ENCODE measurements around the gene ZNF26.

The ZNF26 gene

GRCh38 chr12:133073836-133074235 is 87.7 kb downstream of the ZNF26 start:
- H3F3A ChIP-seq (ENCODE audit: insufficient read depth, low read length): no peaks in the 10 kb centered on the region
- H3K27ac ChIP-seq (ENCODE audit: low read length): no peak overlapping the region
- TF ChIP-seq EZH2 (optimal IDR thresholded peaks at IDR 0.05; ENCODE audit: low read depth, low read length) (no peak), CTCF (IDR thresholded peaks at IDR 0.05; ENCODE audit: low read length) (no peak), EZH2phosphoT487 (IDR thresholded peaks at IDR 0.05; ENCODE audit: low read length) (no peak)
- H3K4me2 ChIP-seq (ENCODE audit: low read depth, low read length): no peak overlapping the region
- H3K9me3 ChIP-seq (replicated peaks; ENCODE audit: insufficient read depth, low read length): no peaks in the 10 kb centered on the region
- no peaks in the 10 kb centered on the region for H3K36me3 ChIP-seq (replicated peaks; ENCODE audit: insufficient read depth, low read length)
- no peak overlapping the region for H3K9ac ChIP-seq (ENCODE audit: low read length)
- no peaks in the 10 kb centered on the region for H3K27me3 ChIP-seq (replicated peaks; ENCODE audit: insufficient read depth, low read length)
- DNase-seq: no peak
- H4K20me1 ChIP-seq (ENCODE audit: insufficient read depth, low read length): no peaks in the 10 kb centered on the region
- no peaks in the 10 kb centered on the region for H3K79me2 ChIP-seq (ENCODE audit: low read length)
- no peaks in the 10 kb centered on the region for H3K4me1 ChIP-seq (ENCODE audit: low read length)
- no peaks in the 10 kb centered on the region for H3K9me2 ChIP-seq (replicated peaks; ENCODE audit: insufficient read depth, low read length)
- H2AFZ ChIP-seq (ENCODE audit: low read length): no peak overlapping the region
- no peak overlapping the region for H3K4me3 ChIP-seq (ENCODE audit: low read length)
